GM21381 (cell line): ENCODE measurements around the gene CAMK2N2.

Experiments used
- ATAC-seq: cut with Tn5 transposase; IDR thresholded peaks from one replicate; pipeline ENCODE4 v1.9.1; 2021; ENCODE audit warnings: mild to moderate bottlenecking, moderate library complexity; ENCODE audit not compliant: unreplicated experiment

The CAMK2N2 gene

GRCh38 chr3:184241447-184242296, 19.7 kb downstream of the CAMK2N2 start:
- ATAC-seq = no peak

GRCh38 chr3:184241141-184241446, 20.3 kb downstream of the CAMK2N2 start:
- ATAC-seq = no peak

- no peak for ATAC-seq
Observed at GRCh38 chr3:184240384-184241140, 20.8 kb downstream of the CAMK2N2 start.

DNA sequence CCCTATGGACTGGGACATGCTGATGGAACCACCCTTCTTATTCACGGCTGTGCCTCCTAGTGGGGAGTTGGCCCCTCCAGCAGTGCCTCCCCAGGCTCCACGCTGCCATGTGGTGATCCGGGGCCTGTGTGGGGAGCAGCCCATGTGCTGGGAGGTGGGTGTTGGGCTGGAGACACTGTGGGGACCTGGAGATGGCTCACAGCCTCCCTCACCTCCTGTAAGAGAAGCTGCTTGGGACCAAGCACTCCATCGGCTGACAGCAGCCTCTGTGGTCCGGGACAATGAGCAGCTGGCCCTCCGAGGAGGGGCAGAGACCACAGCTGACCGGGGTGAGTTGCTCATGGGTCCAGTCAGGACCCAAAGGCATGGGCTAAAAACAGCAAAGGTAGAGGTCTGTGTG, 21.6 kb downstream of the CAMK2N2 start:
- ATAC-seq = no peak

DNA sequence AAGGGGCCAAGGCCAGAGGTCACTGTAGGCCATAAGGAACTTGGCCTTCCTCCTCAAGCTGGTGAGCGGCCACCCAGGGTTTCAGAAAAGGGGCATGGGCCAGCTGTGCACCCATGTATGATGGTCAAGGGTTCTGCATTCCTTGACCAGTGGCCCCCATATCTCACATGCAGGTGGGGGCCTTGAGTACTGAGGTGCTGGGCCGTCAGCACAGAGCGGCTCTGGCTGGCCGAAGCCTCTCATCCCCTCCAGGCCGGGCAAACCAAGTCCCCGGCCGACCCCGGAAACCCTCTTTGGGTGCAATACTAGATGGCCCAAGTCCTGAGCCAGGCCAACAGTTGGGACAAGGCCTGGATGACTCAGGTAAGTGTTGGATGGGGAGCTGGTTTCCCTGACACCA, 22.1 kb downstream of the CAMK2N2 start:
- no peak for ATAC-seq

DNA sequence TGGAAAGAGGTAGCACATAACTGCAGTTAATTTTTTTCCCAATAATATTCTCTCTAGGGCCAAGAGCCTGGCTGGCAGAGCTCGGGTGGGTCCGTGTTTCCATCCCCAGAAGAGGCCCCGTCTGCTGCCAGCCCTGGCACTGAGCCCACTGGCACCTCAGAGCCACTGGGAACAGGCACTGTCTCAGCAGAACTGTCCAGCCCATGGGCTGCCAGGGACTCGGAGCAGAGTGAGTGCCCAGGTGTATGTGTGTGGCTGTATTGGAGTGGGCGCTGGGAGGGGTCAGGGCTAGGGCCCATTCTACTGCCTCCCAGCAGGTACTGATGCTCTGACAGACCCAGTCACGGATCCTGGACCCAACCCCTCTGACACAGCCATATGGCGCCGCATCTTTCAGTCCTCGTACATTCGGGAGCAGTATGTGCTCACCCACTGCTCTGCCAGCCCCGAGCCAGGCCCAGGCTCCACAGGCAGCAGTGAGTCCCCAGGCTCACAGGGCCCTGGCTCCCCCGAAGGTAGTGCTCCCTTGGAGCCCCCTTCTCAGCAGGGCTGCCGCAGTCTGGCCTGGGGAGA, 23.0 kb downstream of the CAMK2N2 start:
- ATAC-seq = no peak

DNA sequence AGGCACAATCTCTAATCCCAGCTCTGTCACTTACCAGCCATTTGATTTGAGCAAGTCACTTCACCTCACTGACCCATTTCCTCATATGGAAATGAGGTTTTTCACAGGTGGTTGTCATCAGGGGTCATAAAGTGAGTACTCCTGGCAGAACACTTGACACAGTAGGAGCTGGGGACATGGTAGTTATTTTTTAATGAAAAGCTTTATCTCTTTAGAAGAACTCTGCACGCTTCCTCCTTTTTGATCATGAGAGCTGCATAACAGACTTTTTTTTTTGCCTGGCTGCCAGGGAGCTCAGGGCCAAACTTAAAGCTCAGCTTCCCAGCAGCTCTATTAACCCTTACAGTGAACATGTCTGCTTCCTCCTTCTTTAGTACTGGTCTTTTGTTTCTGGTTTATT, 23.5 kb downstream of the CAMK2N2 start:
- ATAC-seq = no peak

GRCh38 chr3:184237211-184237610, 24.1 kb downstream of the CAMK2N2 start:
- ATAC-seq = no peak

- no peak for ATAC-seq
Observed at GRCh38 chr3:184236636-184237035, 24.7 kb downstream of the CAMK2N2 start.

- no peak for ATAC-seq
Observed at GRCh38 chr3:184236033-184236410, 25.3 kb downstream of the CAMK2N2 start.

- no peak for ATAC-seq
Observed at GRCh38 chr3:184235381-184236032, 25.8 kb downstream of the CAMK2N2 start.

DNA sequence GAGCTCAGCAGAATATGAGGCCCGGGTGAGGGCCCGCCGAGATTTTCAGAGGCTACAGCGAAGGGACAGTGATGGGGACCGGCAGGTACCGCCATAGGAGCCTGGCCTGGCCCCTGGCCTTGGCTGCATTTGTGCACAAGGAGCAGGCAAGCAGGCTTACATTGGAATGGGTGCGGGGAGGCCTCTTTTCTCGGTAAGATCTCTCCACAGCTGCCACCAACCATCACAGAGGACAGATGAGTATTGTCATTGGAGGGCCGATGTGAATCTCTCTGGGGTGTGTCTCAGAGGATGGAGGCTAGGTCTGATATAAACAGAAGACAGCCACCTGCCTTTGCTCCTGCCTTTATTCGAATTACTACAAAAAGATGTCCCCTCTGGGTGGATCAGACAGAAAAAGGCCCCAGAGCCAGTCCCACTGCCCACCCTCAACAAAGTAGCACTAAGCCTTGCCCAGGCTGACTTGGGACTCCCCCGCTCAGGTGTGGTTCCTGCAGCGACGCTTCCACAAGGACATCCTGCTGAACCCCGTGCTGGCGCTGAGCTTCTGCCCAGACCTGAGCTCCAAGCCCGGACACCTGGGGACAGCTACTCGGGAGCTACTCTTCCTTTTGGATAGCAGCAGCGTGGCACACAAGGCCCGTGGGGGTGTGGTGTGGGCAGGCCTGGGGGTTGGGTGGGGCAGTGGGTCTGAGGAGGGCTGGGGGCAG, 26.5 kb downstream of the CAMK2N2 start:
- no peak for ATAC-seq

DNA sequence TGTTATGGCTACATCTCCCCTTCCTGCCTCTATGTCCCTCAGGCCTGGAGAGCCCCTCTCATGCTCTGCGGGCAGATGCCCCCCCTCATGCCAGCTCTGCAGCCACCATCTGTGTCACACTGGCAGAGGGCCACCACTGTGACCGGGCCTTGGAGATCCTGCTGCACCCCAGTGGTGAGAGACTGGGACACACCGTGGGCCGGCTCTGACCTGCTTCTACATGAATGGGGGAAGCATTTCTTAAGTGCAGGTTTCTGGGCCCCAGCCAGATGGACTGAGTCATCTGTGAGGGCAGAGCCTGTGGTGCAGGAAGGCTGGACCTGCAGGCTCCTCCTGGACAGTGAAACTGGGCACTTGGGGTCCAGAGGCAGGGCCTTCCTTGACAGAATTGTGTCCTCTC, 27.1 kb downstream of the CAMK2N2 start:
- ATAC-seq = no peak

DNA sequence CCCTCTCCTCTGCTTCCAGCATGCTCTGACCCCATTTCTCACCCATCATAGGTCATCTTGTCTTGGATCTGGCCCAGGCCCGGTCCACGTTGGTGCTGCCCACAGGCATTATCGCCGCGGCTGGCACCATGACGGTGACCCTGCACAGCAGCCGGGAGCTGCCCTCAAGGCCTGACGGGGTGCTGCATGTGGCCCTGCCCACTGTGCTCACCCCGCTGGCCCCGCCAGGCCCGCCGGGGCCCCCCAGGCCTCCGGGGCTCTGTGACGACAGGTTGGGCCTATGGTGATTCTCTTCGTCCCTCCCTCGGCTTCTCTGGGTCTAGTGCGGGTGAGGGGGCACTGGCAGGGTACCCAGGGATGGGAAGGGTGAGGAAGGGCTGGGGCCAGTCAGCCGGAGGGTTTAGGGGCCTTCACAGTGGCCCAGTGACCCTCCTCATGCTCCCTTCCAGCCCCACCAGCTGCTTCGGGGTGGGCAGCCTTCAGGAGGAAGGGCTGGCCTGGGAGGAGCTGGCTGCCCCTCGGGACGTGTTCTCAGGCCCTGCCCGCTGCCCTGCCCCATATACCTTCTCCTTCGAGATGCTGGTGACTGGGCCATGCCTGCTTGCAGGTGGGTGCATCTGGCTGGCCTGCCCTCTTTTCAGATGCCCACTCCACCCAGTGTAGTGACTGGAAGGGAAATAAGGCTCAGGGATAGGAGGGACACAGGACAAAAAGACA, 28.1 kb downstream of the CAMK2N2 start:
- ATAC-seq = no peak

GRCh38 chr3:184231671-184232070, 29.7 kb downstream of the CAMK2N2 start:
- no peak for ATAC-seq

DNA sequence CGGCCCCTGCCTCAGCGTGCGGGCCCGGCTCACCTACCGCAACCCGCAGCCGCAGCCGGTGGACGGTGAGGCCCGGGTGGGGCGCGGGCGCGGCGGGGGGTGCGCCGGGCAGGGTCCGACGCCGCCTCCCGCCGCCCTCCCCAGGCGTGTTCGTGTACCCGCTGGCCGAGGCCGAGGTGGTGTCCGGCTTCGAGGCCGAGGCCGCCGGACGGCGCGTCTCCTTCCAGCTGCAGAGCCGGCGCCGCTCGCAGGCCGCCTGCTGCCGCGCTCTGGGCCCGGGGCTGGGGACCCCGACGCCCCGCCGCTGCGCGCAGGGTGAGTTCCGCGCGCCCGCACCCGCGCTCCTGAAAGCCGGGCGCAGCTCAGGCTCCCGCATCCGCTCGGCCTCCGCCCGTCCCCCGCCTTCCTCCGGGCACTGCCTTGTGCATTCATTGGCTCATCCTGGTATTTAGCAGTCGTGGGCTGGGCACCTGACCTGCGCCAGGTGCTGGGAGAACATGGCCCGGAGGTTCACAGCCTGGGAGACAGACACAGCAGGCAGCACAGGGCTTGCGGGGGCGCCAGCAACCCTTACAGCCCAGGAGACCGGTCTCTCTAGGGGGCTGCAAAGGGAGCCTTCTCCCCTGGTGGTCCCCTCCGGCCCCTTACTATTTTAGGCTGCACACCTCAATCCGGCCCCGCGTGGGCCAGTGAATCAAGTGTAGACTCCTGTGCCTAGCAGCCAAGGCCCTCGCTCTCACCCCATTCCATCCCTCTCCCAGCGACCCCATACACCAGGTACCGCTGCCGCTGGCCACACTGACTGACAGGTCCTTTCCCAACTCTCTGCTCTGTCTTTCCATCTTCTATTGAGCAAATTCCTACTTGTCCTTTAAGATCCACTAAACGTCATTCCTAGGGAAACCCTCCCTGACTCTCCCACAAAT, 30.5 kb downstream of the CAMK2N2 start:
- ATAC-seq = no peak

DNA sequence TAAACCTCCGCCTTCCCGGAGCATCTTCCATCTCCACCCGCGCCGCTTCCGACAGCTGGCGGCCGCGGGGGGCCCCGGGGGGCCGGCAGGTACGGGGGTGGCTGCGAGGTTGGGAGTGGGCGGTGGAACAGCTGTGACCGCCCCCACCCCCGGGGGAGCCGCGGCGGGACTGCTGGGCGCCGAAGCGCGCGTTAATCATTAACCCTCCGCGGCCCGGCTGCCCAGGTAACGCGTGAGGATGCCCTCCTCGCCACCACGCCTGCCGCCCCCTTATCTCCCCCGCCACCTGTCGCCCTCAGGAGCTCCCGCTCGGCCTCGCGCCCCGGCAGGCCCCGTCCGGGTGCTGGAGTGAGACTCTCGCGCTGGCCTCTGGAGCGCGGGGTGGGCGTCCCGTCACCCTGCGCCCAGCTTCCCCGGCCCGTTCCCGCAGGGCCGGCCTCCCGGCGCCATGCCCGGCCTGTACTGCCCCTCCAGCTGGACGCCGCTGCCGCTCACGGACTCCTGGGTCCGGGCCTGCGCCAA, 31.2 kb downstream of the CAMK2N2 start:
- ATAC-seq = peak; percentile 8

- ATAC-seq = peak; percentile 71
Observed at GRCh38 chr3:184229394-184230080, 31.8 kb downstream of the CAMK2N2 start, which contains the start of gene VWA5B2. Gene VWA5B2, plus strand, starts transcription at chr3:184229585. Its CDS starts 944 bp downstream, at chr3:184230529.
